IMR-90 (cell line): ENCODE measurements around the gene STK35. TPM values are rescaled to one million over a fixed set of nuclear protein-coding genes. Genes with fewer than 3 reads are reported as not detected.

ENCODE experiments used
- ATAC-seq: fragments of 200-7000 bp; cut with Tn5 transposase; 2 replicates; pipeline ENCODE4 v1.9.1; 2020; ENCODE audit warnings: low read depth, mild to moderate bottlenecking, moderate library complexity
- BruUV-seq: library from RNA; stranded (reverse); fragments of 400-500 nt; replicated peaks from 2 replicates; lab custom pipeline; 2021; lab: Mats Ljungman, UMichigan
- CTCF ChIA-PET: fragments of 300-600 bp; formaldehyde crosslinking; extraction: SDS; loops from one replicate; lab custom pipeline; 2021; ENCODE audit warnings: antibody characterized with exemption; lab: Yijun Ruan, JAX
- POLR2A ChIA-PET: fragments of 300-600 bp; sonication (Branson Sonifier 250); formaldehyde crosslinking; loops from one replicate; lab custom pipeline; 2022; ENCODE audit warnings: antibody characterized with exemption; ENCODE audit not compliant: unreplicated experiment; lab: Charles Lee
- DNase-seq: peaks from one replicate; pipeline ENCODE4 v3.0.0; 2013
- H2AFZ ChIP-seq: replicated peaks from 2 replicates; pipeline ENCODE3; 2013; ENCODE audit warnings: low read length, mild to moderate bottlenecking; ENCODE audit not compliant: poor library complexity
- H2AK5ac ChIP-seq: 2 replicates; pipeline ENCODE4 v1.6.1; 2013; ENCODE audit warnings: low read depth, low read length, inconsistent platforms
- H2AK9ac ChIP-seq: replicated peaks from 2 replicates; pipeline ENCODE3; 2013; ENCODE audit warnings: mild to moderate bottlenecking, low read depth, low read length, moderate library complexity; ENCODE audit not compliant: poor library complexity
- H2BK120ac ChIP-seq: 2 replicates; pipeline ENCODE4 v1.6.1; 2013; ENCODE audit warnings: low read depth, low read length, inconsistent platforms
- H2BK15ac ChIP-seq: 3 replicates; pipeline ENCODE4 v1.6.1; 2013; ENCODE audit warnings: low read depth, low read length, inconsistent platforms
- H2BK20ac ChIP-seq: 2 replicates; pipeline ENCODE4 v1.6.1; 2013; ENCODE audit warnings: low read depth, mild to moderate bottlenecking, inconsistent platforms, low read length, moderate library complexity
- H2BK5ac ChIP-seq: 2 replicates; pipeline ENCODE4 v1.6.1; 2013; ENCODE audit warnings: mild to moderate bottlenecking, low read depth, low read length, inconsistent platforms; ENCODE audit not compliant: poor library complexity, severe bottlenecking
- H3K14ac ChIP-seq: replicated peaks from 2 replicates; pipeline ENCODE4 v1.6.1; 2013; ENCODE audit warnings: low read depth, low read length, inconsistent platforms
- H3K18ac ChIP-seq: 2 replicates; pipeline ENCODE4 v1.6.1; 2013; ENCODE audit warnings: low read depth, low read length, control low read depth
- H3K23ac ChIP-seq: 2 replicates; pipeline ENCODE4 v1.6.1; 2013; ENCODE audit warnings: low read depth, low read length, inconsistent platforms
- H3K27ac ChIP-seq: 2 replicates; pipeline ENCODE4 v1.5.1; 2013; ENCODE audit warnings: mild to moderate bottlenecking, control low read depth, low read length; ENCODE audit not compliant: insufficient read depth
- H3K27me3 ChIP-seq: 2 replicates; pipeline ENCODE4 v1.6.1; 2013; ENCODE audit warnings: low read length; ENCODE audit not compliant: control insufficient read depth, insufficient read depth
- H3K36me3 ChIP-seq: 2 replicates; pipeline ENCODE4 v1.6.1; 2013; ENCODE audit warnings: low read length, mixed read lengths; ENCODE audit not compliant: control insufficient read depth, insufficient read depth
- H3K4ac ChIP-seq: 2 replicates; pipeline ENCODE4 v1.6.1; 2013; ENCODE audit warnings: low read depth, low read length, inconsistent platforms
- H3K4me1 ChIP-seq: 2 replicates; pipeline ENCODE4 v1.6.1; 2013; ENCODE audit warnings: low read length, mixed read lengths; ENCODE audit not compliant: control insufficient read depth, insufficient read depth
- H3K4me2 ChIP-seq: 2 replicates; pipeline ENCODE4 v1.6.1; 2013; ENCODE audit warnings: low read depth, mild to moderate bottlenecking, control low read depth, low read length, moderate library complexity
- H3K4me3 ChIP-seq: 2 replicates; pipeline ENCODE4 v1.5.1; 2013; ENCODE audit warnings: low read depth, mild to moderate bottlenecking, control low read depth, low read length, moderate library complexity; ENCODE audit not compliant: insufficient read depth
- H3K56ac ChIP-seq: 2 replicates; pipeline ENCODE4 v1.6.1; 2013; ENCODE audit warnings: low read length, inconsistent platforms; ENCODE audit not compliant: insufficient read depth; ENCODE audit errors: extremely low read depth
- H3K79me1 ChIP-seq, 2 experiments: 2 replicates each; pipeline ENCODE4 v1.6.1; 2013; ENCODE audit warnings: low read length in 2 of 2, inconsistent platforms in 1 of 2, low read depth in 1 of 2
- H3K9ac ChIP-seq: 2 replicates; pipeline ENCODE4 v1.6.1; 2013; ENCODE audit warnings: low read depth, low read length, control low read depth
- H3K9me1 ChIP-seq: 2 replicates; pipeline ENCODE4 v1.6.1; 2013; ENCODE audit warnings: low read length, inconsistent platforms; ENCODE audit not compliant: insufficient read depth
- H3K9me3 ChIP-seq: 2 replicates; pipeline ENCODE4 v1.6.1; 2013; ENCODE audit warnings: low read length; ENCODE audit not compliant: control insufficient read depth, insufficient read depth
- H4K20me1 ChIP-seq: 2 replicates; pipeline ENCODE4 v1.6.1; 2013; ENCODE audit warnings: low read length, inconsistent platforms; ENCODE audit not compliant: insufficient read depth
- H4K5ac ChIP-seq: 2 replicates; pipeline ENCODE4 v1.6.1; 2013; ENCODE audit warnings: mild to moderate bottlenecking, low read depth, low read length, control low read depth
- H4K8ac ChIP-seq, 2 experiments: 2 replicates each; pipeline ENCODE4 v1.6.1; 2013; ENCODE audit warnings: low read depth in 2 of 2, low read length in 2 of 2, control low read depth in 1 of 2, inconsistent platforms in 1 of 2
- H4K91ac ChIP-seq: 2 replicates; pipeline ENCODE4 v1.6.1; 2013; ENCODE audit warnings: low read depth, low read length, inconsistent platforms; ENCODE audit not compliant: insufficient read depth
- CTCF ChIP-seq: conservative IDR thresholded peaks from 2 replicates; pipeline ENCODE4 v1.5.1; 2012; ENCODE audit warnings: mild to moderate bottlenecking, low read depth, low read length, improper control_type of control experiment
- POLR2A ChIP-seq: IDR thresholded peaks from 2 replicates; pipeline ENCODE4 v1.6.1; 2012; ENCODE audit warnings: mild to moderate bottlenecking, low read depth, low read length
- SMC3 ChIP-seq: fragments of 150-350 bp; IDR thresholded peaks from 2 replicates; pipeline ENCODE4 v1.6.1; 2016; ENCODE audit warnings: low read depth, mild to moderate bottlenecking, antibody characterized with exemption, low read length, moderate library complexity
- USF2 ChIP-seq: fragments of 150-350 bp; IDR thresholded peaks from 2 replicates; pipeline ENCODE4 v1.6.1; 2017; ENCODE audit warnings: mild to moderate bottlenecking, antibody characterized with exemption, low read length, low read depth
- WGBS, 2 experiments: methylation state at CpG; one replicate each; pipeline versions ENCODE4 v1.1.5 to v1.1.7; 2013; ENCODE audit warnings: missing lambda C conversion rate in 2 of 2; ENCODE audit not compliant: insufficient read length in 1 of 2; ENCODE audit errors: extremely low coverage in 2 of 2; 5-methylcytosine and 5-hydroxymethylcytosine counted together
- dilution Hi-C: fragments of 300-500 bp; cut with HindIII; formaldehyde crosslinking; loops from one replicate; pipeline ENCODE4 v1.14.3; 2018; ENCODE audit warnings: low sequenced_read_pairs; ENCODE audit not compliant: unreplicated experiment
- in situ Hi-C: fragments of 300-500 bp; cut with MboI; formaldehyde crosslinking; loops from 3 replicates; pipeline ENCODE4 v1.14.3; 2019; ENCODE audit warnings: low sequenced_read_pairs, inconsistent platforms, mixed read lengths
- intact Hi-C: fragments of 100-400 bp; cut with micrococcal nuclease; formaldehyde crosslinking; loops from 2 replicates; pipeline ENCODE4 v1.10.0; 2022
- polyA plus RNA-seq, 3 experiments: library from polyadenylated mRNA; depleted of rRNA; stranded (reverse); fragments of >200 nt; gene quantifications; 2 replicates each; pipeline ENCODE4 v1.2.3, GENCODE V29; 2012; ENCODE audit warnings: low replicate concordance in 1 of 3
- total RNA-seq: library from RNA; depleted of rRNA; stranded (reverse); fragments of >200 nt; gene quantifications from 2 replicates; pipeline ENCODE4 v1.2.3, GENCODE V29; 2012

STK35 gene
- total and polyA plus RNA-seq, 2 of the 4 experiments (the other 2 are of a cell fraction): 11.1 to 12.0 TPM

- Histone ChIP-seq H4K91ac (no peak overlapping the region; the same call in 1 of the 2 replicates), H2BK20ac (no peak overlapping the region), H3K4me1 (peaks cover 8% of the 10 kb centered on the region), H2BK5ac (no peak overlapping the region), H2BK120ac (no peak overlapping the region), H3K18ac (no peak overlapping the region), H2AK9ac (no peak overlapping the region), H3K4me2 (no peak overlapping the region), H3K14ac (no peak overlapping the region), H3K4me3 (no peak overlapping the region), H3K79me1 (peaks cover 5 to 7% of the 10 kb centered on the region in 2 experiments; a peak in 3 of 4 replicates), H3K56ac (no peak overlapping the region), H4K8ac (no peak overlapping the region), H3K4ac (no peak overlapping the region), H3K23ac (no peak overlapping the region), H3K9me3 (no peaks in the 10 kb centered on the region), H3K9me1 (peaks cover 17% of the 10 kb centered on the region), H2AFZ (no peak overlapping the region), H3K27me3 (no peaks in the 10 kb centered on the region), H3K36me3 (peaks cover 3% of the 10 kb centered on the region; the same call in 1 of the 2 replicates), H4K5ac (no peak overlapping the region), H2BK15ac (no peak overlapping the region), H3K9ac (no peak overlapping the region), H3K27ac (no peak overlapping the region), H4K20me1 (no peaks in the 10 kb centered on the region), H2AK5ac (no peak overlapping the region)
- ATAC-seq: peak; percentile 5; the same call in 1 of the 2 replicates
- dilution Hi-C loops: no loop called here
- WGBS, 2 experiments: no CpG with 5 or more reads among the region's 3 CpGs
- intact Hi-C loops: loop anchor here (5.0 kb wide), 1 partner anchor 50 kb away; the partner anchor contains the start of gene STK35
- ChIA-PET CTCF (no interaction called here), POLR2A (no interaction called here)
- no peak for DNase-seq
- TF ChIP-seq SMC3 (no peak), POLR2A (no peak), USF2 (no peak), CTCF (no peak)
- in situ Hi-C loops: no loop called here
- BruUV-seq: no TSS peak
Observed at GRCh38 chr20:2152317-2152716, 50.7 kb downstream of the STK35 start.
